KMS-11 (cell line): Measurements from ENCODE around the gene DUSP8.

Experiments used
- H2AFZ ChIP-seq: fragments of 200-600 bp; sonication (generic); 2 replicates; pipeline ENCODE4 v1.6.1; 2016; ENCODE audit warnings: antibody characterized with exemption, mixed run types, low read depth
- H3K27ac ChIP-seq: fragments of 200-600 bp; sonication (generic); 2 replicates; pipeline ENCODE4 v1.6.1; 2016; ENCODE audit warnings: mild to moderate bottlenecking, mixed run types
- H3K27me3 ChIP-seq: fragments of 200-600 bp; sonication (generic); 2 replicates; pipeline ENCODE4 v1.6.1; 2017; ENCODE audit warnings: mild to moderate bottlenecking, low read depth, mixed run types, moderate library complexity; ENCODE audit not compliant: insufficient read depth
- H3K36me3 ChIP-seq: fragments of 200-600 bp; sonication (generic); 2 replicates; pipeline ENCODE4 v1.6.1; 2017; ENCODE audit warnings: mild to moderate bottlenecking, mixed run types; ENCODE audit not compliant: insufficient read depth
- H3K4me1 ChIP-seq: fragments of 200-600 bp; sonication (generic); 2 replicates; pipeline ENCODE4 v1.6.1; 2016; ENCODE audit warnings: mild to moderate bottlenecking, low read depth, mixed run types; ENCODE audit not compliant: poor library complexity, severe bottlenecking
- H3K4me2 ChIP-seq: fragments of 200-600 bp; sonication (generic); 2 replicates; pipeline ENCODE4 v1.7.0; 2016; ENCODE audit warnings: mild to moderate bottlenecking, mixed run types
- H3K4me3 ChIP-seq: fragments of 200-600 bp; sonication (generic); IDR thresholded peaks from 2 replicates; pipeline ENCODE4 v1.6.1; 2017; ENCODE audit warnings: low read depth, low read length, mixed read lengths; ENCODE audit not compliant: insufficient read depth
- H3K79me2 ChIP-seq: fragments of 200-600 bp; sonication (generic); 2 replicates; pipeline ENCODE4 v1.6.1; 2016; ENCODE audit warnings: low read depth, mixed run types; ENCODE audit not compliant: insufficient read depth
- H3K9ac ChIP-seq: fragments of 200-600 bp; sonication (generic); 2 replicates; pipeline ENCODE4 v1.6.1; 2016; ENCODE audit warnings: mild to moderate bottlenecking, mixed run types
- H4K20me1 ChIP-seq: fragments of 200-600 bp; sonication (generic); 2 replicates; pipeline ENCODE4 v1.6.1; 2016; ENCODE audit warnings: mild to moderate bottlenecking, mixed run types; ENCODE audit not compliant: insufficient read depth
- CTCF ChIP-seq: fragments of 200-600 bp; sonication (generic); conservative IDR thresholded peaks from 2 replicates; pipeline ENCODE4 v1.6.1; 2017; ENCODE audit warnings: low read depth, mild to moderate bottlenecking, antibody characterized with exemption, low read length, moderate library complexity, mixed read lengths

DUSP8 gene

GRCh38 chr11:1507381-1508140 is 64.5 kb downstream of the DUSP8 start:
- TF ChIP-seq CTCF: no peak
- Histone ChIP-seq H3K36me3 (no peaks in the 10 kb centered on the region), H3K4me3 (no peak overlapping the region), H4K20me1 (no peaks in the 10 kb centered on the region), H3K4me1 (no peaks in the 10 kb centered on the region), H3K79me2 (no peaks in the 10 kb centered on the region), H3K9ac (no peak overlapping the region), H3K27ac (no peak overlapping the region), H3K27me3 (no peaks in the 10 kb centered on the region), H2AFZ (no peak overlapping the region), H3K4me2 (no peak overlapping the region)

GRCh38 chr11:1506981-1507380 is 65.1 kb downstream of the DUSP8 start:
- Histone ChIP-seq H3K4me1 (no peaks in the 10 kb centered on the region), H3K79me2 (no peaks in the 10 kb centered on the region), H3K36me3 (no peaks in the 10 kb centered on the region), H3K4me2 (no peak overlapping the region), H2AFZ (no peak overlapping the region), H3K4me3 (no peak overlapping the region), H3K27me3 (no peaks in the 10 kb centered on the region), H3K27ac (no peak overlapping the region), H4K20me1 (no peaks in the 10 kb centered on the region), H3K9ac (no peak overlapping the region)
- no peak for TF ChIP-seq CTCF

- no peak overlapping the region for H3K9ac ChIP-seq
- H2AFZ ChIP-seq: no peak overlapping the region
- no peaks in the 10 kb centered on the region for H3K27me3 ChIP-seq
- H3K27ac ChIP-seq: no peak overlapping the region
- no peak for TF ChIP-seq CTCF
- H3K4me3 ChIP-seq: no peak overlapping the region
- no peaks in the 10 kb centered on the region for H3K36me3 ChIP-seq
- H3K4me1 ChIP-seq: no peaks in the 10 kb centered on the region
- no peaks in the 10 kb centered on the region for H4K20me1 ChIP-seq
- no peak overlapping the region for H3K4me2 ChIP-seq
- no peaks in the 10 kb centered on the region for H3K79me2 ChIP-seq
These were observed 66.6 kb downstream of the DUSP8 start for GRCh38 chr11:1505480-1505879.

- no peak overlapping the region for H3K27ac ChIP-seq
- no peaks in the 10 kb centered on the region for H3K79me2 ChIP-seq
- H2AFZ ChIP-seq: no peak overlapping the region
- H3K9ac ChIP-seq: no peak overlapping the region
- H3K36me3 ChIP-seq: no peaks in the 10 kb centered on the region
- no peak overlapping the region for H3K4me3 ChIP-seq
- H3K4me2 ChIP-seq: no peak overlapping the region
- H3K27me3 ChIP-seq: no peaks in the 10 kb centered on the region
- no peaks in the 10 kb centered on the region for H3K4me1 ChIP-seq
- H4K20me1 ChIP-seq: no peaks in the 10 kb centered on the region
- no peak for TF ChIP-seq CTCF
These were observed 67.3 kb downstream of the DUSP8 start for GRCh38 chr11:1504581-1505290.
